Stimulated activated CD4-positive, alpha-beta T cell treated with anti-CD3 and anti-CD28 coated beads, Interleukin-4, amount 100 ng/mL, for 24 hours (primary cell): ENCODE results near the gene COPS8.

Source experiments
- DNase-seq: peaks from one replicate; pipeline ENCODE4 v3.0.0-alpha.2; 2020

COPS8 gene

GRCh38 chr2:237134321-237135230 lies 48.9 kb downstream of the COPS8 start:
- DNase-seq, result no peak

DNA sequence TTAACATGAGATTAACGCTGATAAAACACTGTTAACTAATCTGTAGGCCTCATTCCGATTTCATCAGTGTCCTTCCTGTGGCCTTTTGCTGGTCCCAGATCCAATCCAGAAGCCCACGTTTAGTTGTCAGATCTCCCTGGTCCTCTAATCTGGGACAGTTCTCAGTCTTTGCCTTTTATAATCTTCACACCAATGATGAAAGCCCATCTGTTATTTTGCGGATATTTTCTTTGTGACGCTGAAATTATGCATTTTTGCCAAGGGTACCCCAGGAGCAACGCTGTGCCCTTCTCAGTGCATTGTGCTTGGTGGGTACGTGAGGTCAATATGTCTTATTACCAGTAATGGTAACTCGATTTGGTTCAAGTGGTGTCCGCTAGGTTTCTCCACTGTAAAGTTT lies 51.1 kb downstream of the COPS8 start:
- no peak for DNase-seq

GRCh38 chr2:237137626-237138323 lies 52.1 kb downstream of the COPS8 start:
- no peak for DNase-seq

DNA sequence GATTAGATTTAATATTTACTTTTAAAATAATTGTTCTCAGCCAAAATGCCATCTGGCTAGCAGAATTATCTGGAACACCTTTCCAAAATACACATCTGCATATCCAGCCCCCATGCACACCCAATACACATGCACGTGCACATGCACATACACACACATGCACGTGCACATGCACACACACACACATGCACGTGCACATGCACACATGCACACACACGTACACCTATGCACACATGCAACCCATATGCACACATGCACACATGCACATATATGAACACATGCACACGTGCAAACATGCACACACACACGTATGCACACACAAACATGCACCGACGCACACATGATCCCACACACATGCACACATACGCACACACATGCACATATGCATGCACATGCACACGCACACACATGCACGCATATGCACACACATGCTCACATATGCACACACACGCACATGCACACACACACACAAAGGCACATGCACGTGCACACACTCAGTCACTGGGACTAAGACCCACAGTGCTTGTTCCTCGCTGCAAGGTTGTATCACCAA lies 53.5 kb downstream of the COPS8 start:
- no peak for DNase-seq

- no peak for DNase-seq
These were observed 55.1 kb downstream of the COPS8 start for GRCh38 chr2:237140689-237141285.

GRCh38 chr2:237141571-237142051 lies 55.9 kb downstream of the COPS8 start:
- no peak for DNase-seq

DNA sequence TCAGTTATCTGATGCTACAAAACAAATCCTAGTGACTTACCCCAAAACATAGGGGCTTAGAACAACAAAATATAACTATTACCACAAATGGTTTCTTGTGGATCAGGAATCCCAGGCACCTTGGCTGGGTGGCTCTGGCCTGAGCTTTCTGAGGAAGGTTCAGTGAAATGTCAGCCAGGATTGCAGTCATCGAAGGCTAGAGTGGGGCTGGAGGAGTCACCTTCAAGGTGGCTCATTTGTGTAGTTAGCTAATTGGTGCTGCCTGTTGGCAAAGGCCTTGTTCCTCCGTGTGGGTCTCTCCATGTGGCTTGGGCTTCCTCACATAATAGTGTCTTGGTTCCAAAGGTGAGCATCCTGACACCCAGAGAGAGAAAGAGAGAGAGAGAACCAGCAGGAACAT lies 57.4 kb downstream of the COPS8 start:
- no peak for DNase-seq

DNA sequence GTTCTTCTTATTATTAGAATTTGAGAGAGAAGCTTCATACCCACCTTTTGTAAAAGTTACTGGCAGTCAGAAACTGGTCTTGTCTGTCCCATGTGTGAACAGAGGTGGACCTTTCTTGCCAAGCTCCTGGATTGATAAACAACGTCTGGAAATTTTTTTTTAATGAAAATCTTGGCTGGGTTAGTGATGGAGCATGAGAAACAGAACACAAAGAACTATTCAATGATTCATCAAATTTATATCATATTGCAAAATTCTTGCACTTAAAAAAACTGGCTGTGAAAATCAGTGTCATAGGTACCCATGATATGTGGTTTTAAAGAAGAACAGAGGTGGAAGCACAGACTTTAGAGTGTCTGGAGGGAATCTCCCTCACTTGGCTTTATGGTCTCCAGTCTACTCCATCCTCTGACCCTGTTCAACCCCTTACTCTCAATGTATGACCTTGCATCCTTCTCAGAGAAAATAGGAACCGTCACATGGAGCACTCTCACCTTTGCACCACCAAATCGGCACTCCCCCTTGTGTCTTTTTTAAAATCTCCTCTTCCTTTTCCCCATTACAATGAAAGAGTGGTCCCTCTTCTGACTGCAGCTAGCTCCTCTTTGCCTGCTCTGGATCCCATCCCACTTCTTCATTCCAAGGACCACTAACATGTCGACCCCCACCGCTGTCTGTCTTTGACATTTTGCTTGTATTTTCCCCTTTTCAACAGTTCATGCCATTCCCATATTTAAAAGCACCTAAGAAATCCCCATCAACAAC lies 58.2 kb downstream of the COPS8 start:
- DNase-seq, result no peak

DNA sequence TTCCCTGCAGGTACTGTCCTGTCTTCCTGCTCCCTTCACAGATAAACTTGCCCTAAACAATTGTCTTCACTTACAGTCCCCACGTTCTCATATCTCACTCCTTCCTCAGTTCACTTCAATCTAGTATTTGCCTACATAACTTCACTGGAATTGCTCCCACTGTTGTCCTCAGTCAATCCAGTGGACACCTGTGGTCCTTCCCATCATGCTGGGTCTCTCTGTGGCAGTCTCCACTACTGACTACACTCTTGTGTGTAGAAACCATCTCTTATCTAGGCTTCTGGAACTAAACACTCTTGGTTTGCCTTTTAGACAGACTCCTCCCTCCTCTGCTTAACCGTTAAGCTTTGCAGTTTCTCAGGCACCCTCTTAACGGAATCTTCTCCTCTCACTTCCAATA lies 58.8 kb downstream of the COPS8 start:
- DNase-seq, result no peak

DNA sequence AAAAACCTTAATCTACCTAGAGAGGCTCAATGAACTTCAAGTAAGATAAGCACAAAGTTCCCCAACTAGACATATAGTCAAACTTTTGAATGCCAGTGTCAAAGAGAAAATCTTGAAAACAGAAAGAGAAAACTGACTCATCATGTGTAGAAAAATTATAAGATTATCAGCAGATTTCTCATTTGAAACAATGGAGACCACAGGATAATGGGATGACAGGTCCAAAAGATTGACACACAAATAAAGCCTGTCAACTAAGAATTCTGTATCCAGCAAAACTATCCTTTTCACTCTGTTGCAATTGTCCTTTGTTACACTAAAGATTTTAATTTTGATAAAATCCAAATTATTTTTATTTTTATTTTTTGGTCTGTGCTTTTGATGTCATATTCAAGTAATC lies 61.6 kb downstream of the COPS8 start:
- no peak for DNase-seq

- DNase-seq, result no peak
These were observed 62.9 kb downstream of the COPS8 start for GRCh38 chr2:237148624-237149023.

DNA sequence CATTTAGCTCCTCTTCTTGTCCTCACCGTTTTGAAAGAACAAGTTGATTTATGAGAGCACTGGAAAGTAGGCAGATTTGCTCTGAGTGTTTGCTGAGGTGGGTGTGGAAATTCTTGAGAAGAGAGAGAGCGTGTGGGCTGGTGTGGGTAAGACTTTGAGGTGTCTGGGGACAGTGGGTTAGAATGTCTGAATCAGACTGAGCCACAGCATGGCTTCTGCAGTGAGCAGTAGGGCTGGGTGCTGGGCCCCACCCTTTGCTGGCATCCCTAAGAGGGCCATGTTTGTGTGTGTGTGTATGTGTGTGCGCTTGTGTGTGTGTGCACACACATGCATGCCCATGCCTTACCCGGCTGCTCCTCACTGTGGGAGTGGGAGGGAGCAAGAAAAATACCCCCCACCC lies 63.7 kb downstream of the COPS8 start:
- DNase-seq, result peak; percentile 56
